ENCODE measurements around the gene ZNF512. TPM values are rescaled to one million over a fixed set of nuclear protein-coding genes. Genes with fewer than 3 reads are reported as not detected.

Gene ZNF512
- polyA plus RNA-seq, 1 of the 3 experiments (the other 2 are of a cell fraction) = 22.3 TPM

DNA sequence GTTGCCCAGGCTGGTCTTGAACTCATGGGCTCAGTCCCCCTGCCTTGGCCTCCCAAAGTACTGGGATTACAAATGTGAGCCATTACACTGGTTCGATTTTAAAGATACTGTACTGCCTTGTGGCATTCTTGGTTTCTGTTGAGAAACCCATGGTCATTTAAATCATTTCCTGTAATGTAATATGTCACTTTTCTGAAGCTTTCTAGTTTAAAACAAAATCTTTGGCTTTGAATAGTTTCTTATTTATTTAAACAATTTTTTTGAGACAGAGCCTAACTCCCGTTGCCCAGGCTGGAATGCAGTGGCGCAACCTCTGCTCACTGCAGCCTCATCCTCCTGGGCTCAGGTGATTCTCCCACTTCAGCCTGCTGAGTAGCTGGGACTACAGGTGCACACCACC, 8.9 kb downstream of the ZNF512 start:
- peaks cover 16% of the 10 kb centered on the region; the same call in 1 of the 2 replicates for H3K9me3 ChIP-seq
- peaks cover 98% of the 10 kb centered on the region for H3K79me2 ChIP-seq (ENCODE audit: insufficient read depth)
- H3F3A ChIP-seq (replicated peaks; ENCODE audit: insufficient read depth) = peaks cover 15% of the 10 kb centered on the region
- H4K20me1 ChIP-seq (ENCODE audit: insufficient read depth) = peaks cover 24% of the 10 kb centered on the region
- no peaks in the 10 kb centered on the region for H3K27me3 ChIP-seq (ENCODE audit: insufficient read depth)
- CTCF ChIA-PET = no interaction called here
- peaks cover 6 to 38% of the 10 kb centered on the region in 2 experiments for H3K36me3 ChIP-seq (replicated peaks in 1 of 2; ENCODE audit: control insufficient read depth in 1 of 2, insufficient read depth in 2 of 2, low read length in 1 of 2)
- 93% methylated on average over 3 of the region's 3 CpGs for WGBS (ENCODE audit: low lambda C conversion rate)
- H3K4me2 ChIP-seq = no peak overlapping the region
- DNase-seq = no peak
- POLR2A ChIA-PET = no interaction called here
- no peak overlapping the region for H3K4me3 ChIP-seq (ENCODE audit: low read depth in 2 of 2, low read length in 1 of 2)
- no peak overlapping the region for H2AFZ ChIP-seq (ENCODE audit: low read depth)
- TF ChIP-seq, protein P1, sequence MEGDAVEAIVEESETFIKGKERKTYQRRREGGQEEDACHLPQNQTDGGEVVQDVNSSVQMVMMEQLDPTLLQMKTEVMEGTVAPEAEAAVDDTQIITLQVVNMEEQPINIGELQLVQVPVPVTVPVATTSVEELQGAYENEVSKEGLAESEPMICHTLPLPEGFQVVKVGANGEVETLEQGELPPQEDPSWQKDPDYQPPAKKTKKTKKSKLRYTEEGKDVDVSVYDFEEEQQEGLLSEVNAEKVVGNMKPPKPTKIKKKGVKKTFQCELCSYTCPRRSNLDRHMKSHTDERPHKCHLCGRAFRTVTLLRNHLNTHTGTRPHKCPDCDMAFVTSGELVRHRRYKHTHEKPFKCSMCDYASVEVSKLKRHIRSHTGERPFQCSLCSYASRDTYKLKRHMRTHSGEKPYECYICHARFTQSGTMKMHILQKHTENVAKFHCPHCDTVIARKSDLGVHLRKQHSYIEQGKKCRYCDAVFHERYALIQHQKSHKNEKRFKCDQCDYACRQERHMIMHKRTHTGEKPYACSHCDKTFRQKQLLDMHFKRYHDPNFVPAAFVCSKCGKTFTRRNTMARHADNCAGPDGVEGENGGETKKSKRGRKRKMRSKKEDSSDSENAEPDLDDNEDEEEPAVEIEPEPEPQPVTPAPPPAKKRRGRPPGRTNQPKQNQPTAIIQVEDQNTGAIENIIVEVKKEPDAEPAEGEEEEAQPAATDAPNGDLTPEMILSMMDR (IDR thresholded peaks at IDR 0.05) = no peak
- no peak for TF ChIP-seq MEF2A (IDR thresholded peaks at IDR 0.05; ENCODE audit: borderline replicate concordance, low read depth)
- no peak for TF ChIP-seq TAF1 (IDR thresholded peaks at IDR 0.05; ENCODE audit: borderline replicate concordance, low read depth, low read length)
- TF ChIP-seq, protein P2, sequence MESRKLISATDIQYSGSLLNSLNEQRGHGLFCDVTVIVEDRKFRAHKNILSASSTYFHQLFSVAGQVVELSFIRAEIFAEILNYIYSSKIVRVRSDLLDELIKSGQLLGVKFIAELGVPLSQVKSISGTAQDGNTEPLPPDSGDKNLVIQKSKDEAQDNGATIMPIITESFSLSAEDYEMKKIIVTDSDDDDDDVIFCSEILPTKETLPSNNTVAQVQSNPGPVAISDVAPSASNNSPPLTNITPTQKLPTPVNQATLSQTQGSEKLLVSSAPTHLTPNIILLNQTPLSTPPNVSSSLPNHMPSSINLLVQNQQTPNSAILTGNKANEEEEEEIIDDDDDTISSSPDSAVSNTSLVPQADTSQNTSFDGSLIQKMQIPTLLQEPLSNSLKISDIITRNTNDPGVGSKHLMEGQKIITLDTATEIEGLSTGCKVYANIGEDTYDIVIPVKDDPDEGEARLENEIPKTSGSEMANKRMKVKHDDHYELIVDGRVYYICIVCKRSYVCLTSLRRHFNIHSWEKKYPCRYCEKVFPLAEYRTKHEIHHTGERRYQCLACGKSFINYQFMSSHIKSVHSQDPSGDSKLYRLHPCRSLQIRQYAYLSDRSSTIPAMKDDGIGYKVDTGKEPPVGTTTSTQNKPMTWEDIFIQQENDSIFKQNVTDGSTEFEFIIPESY (IDR thresholded peaks at IDR 0.05; ENCODE audit: borderline replicate concordance, low read depth) = no peak
- TF ChIP-seq POLR2AphosphoS5 (IDR thresholded peaks at IDR 0.05; ENCODE audit: low read depth, low read length) = no peak
- no peak for TF ChIP-seq GATA2 (CRISPR knock-in tag; IDR thresholded peaks at IDR 0.05)
- TF ChIP-seq, protein P3, sequence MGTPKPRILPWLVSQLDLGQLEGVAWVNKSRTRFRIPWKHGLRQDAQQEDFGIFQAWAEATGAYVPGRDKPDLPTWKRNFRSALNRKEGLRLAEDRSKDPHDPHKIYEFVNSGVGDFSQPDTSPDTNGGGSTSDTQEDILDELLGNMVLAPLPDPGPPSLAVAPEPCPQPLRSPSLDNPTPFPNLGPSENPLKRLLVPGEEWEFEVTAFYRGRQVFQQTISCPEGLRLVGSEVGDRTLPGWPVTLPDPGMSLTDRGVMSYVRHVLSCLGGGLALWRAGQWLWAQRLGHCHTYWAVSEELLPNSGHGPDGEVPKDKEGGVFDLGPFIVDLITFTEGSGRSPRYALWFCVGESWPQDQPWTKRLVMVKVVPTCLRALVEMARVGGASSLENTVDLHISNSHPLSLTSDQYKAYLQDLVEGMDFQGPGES (IDR thresholded peaks at IDR 0.05; ENCODE audit: low read depth, low read length) = no peak
- TF ChIP-seq, protein P4, sequence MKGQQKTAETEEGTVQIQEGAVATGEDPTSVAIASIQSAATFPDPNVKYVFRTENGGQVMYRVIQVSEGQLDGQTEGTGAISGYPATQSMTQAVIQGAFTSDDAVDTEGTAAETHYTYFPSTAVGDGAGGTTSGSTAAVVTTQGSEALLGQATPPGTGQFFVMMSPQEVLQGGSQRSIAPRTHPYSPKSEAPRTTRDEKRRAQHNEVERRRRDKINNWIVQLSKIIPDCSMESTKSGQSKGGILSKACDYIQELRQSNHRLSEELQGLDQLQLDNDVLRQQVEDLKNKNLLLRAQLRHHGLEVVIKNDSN (IDR thresholded peaks at IDR 0.05; ENCODE audit: borderline replicate concordance, low read depth) = no peak
- TF ChIP-seq EP300 (IDR thresholded peaks at IDR 0.05; ENCODE audit: borderline replicate concordance in 1 of 2, low read depth in 1 of 2, low read length in 1 of 2) = no peak
- TF ChIP-seq RCOR1 (IDR thresholded peaks at IDR 0.05; ENCODE audit: low read length) = no peak
- no peak for TF ChIP-seq SMC3 (IDR thresholded peaks at IDR 0.05; ENCODE audit: low read depth, low read length)
- H3K27ac ChIP-seq (ENCODE audit: low read depth in 2 of 2, low read length in 1 of 2) = no peak overlapping the region
- H3K9ac ChIP-seq = no peak overlapping the region
- H3K4me1 ChIP-seq (ENCODE audit: control insufficient read depth in 1 of 2, insufficient read depth in 2 of 2, low read depth in 1 of 2, low read length in 1 of 2) = peaks cover 0 to 5% of the 10 kb centered on the region in 2 experiments; a peak in 1 of 4 replicates
- no peaks in the 10 kb centered on the region for H3K9me2 ChIP-seq
